ENCODE results near the gene BAZ1B.

DNA sequence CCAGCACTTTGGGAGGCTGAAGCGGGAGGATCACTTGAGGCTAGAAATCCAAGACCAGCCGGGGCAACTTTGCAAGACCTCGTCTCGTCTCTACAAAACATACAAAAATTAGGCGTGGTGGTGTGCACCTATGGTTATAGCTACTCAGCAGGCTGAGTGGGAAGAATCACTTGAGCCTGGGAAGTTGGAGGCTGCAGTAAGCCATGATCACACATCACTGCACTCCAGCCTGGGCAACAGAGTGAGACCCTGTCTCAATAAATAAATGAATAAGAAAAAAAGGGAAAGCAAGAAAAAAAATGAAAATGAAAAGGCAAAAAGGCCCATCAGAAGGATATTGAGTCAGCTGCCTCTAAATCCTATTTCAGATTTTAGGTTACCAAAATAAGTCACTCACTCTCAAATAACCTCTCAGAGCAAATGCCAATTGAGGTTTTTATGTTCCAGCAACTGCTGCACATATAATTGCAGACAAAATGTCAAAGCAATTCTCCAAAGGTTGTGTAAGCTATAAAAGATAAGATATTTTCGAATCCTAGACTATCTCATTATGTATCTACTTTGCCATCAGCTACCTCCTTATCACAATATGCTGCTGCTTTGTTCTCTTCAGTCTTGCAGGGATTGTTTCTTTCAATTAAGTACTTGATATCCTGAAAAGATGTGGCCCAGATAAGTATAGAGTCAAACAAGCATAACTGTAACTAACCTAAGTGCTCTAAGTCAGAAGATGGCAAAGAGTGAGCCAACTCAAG lies 4.7 kb downstream of the BAZ1B start:
- TF ChIP-seq NR1H2 (CRISPR knock-in tag; IDR thresholded peaks at IDR 0.05) (no peak), ESRRA (CRISPR knock-in tag; IDR thresholded peaks at IDR 0.05; ENCODE audit: borderline replicate concordance) (no peak), ZNF416 (CRISPR knock-in tag; IDR thresholded peaks at IDR 0.05) (no peak), SP1 (CRISPR knock-in tag; conservative IDR thresholded peaks at IDR 0.05) (no peak), MXD4 (CRISPR knock-in tag; IDR thresholded peaks at IDR 0.05; ENCODE audit: borderline replicate concordance) (no peak), PRRX2 (CRISPR knock-in tag; IDR thresholded peaks at IDR 0.05) (no peak), ZNF138 (CRISPR knock-in tag; conservative IDR thresholded peaks at IDR 0.05) (no peak)
- TF ChIP-seq, protein P1, sequence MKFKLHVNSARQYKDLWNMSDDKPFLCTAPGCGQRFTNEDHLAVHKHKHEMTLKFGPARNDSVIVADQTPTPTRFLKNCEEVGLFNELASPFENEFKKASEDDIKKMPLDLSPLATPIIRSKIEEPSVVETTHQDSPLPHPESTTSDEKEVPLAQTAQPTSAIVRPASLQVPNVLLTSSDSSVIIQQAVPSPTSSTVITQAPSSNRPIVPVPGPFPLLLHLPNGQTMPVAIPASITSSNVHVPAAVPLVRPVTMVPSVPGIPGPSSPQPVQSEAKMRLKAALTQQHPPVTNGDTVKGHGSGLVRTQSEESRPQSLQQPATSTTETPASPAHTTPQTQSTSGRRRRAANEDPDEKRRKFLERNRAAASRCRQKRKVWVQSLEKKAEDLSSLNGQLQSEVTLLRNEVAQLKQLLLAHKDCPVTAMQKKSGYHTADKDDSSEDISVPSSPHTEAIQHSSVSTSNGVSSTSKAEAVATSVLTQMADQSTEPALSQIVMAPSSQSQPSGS (CRISPR knock-in tag; IDR thresholded peaks at IDR 0.05; ENCODE audit: borderline replicate concordance, low read depth): no peak
- TF ChIP-seq, protein P2, sequence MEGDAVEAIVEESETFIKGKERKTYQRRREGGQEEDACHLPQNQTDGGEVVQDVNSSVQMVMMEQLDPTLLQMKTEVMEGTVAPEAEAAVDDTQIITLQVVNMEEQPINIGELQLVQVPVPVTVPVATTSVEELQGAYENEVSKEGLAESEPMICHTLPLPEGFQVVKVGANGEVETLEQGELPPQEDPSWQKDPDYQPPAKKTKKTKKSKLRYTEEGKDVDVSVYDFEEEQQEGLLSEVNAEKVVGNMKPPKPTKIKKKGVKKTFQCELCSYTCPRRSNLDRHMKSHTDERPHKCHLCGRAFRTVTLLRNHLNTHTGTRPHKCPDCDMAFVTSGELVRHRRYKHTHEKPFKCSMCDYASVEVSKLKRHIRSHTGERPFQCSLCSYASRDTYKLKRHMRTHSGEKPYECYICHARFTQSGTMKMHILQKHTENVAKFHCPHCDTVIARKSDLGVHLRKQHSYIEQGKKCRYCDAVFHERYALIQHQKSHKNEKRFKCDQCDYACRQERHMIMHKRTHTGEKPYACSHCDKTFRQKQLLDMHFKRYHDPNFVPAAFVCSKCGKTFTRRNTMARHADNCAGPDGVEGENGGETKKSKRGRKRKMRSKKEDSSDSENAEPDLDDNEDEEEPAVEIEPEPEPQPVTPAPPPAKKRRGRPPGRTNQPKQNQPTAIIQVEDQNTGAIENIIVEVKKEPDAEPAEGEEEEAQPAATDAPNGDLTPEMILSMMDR (IDR thresholded peaks at IDR 0.05): no peak

All from WTC11 (cell line).